ENCODE results near the gene JAG2.

Gene JAG2

GRCh38 chr14:105163040-105163742 lies 5.4 kb downstream of the JAG2 start:
- peak; percentile 46 for DNase-seq

DNA sequence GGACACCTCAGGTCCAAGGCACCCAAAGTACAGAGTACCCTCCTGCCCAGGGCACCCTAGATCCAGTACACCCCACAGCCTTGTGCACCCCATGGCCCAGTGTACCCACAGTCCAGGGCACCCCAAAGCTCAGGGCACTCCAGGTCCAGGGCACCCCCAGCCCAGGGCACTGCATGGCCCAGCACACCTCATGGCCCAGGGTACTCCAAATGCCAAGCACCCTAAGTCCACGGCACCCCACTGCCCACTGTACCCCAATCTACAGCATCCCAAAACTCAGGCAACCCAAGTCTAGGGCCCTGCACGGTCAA lies 6.0 kb downstream of the JAG2 start:
- DNase-seq, result no peak

DNA sequence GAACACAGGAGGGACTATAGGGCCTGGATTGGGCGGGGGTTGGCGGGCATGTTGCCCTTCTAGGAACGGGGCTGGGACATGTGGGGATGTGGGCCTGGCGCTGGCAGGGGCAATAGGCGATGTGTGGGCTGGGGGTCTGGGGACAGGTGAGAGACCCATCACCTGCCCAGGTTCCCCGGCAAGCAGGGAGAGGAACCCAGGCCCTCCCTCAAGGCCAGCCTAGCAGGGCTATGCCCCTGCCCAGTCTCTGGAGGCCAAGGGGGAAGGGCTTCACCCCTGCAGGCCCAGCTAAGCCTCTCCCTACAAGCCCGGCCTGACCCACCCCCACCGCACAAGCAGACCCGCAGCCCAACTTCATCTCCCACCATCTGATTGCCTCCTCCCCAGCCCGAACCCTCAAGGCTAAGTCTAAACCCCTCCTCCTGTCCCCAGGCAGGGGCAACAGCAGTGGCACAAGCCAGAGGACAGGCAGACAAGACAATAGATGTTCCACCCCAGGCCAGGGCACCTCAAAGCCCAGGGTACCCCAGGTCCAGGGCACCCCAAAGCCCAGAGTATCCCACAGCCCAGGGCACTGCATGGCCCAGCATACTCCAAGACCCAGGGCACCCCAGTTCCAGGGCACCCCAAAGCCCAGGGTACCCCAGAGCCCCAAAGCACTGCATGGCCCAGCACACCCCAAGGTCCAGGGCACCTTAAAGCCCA lies 6.5 kb downstream of the JAG2 start:
- DNase-seq, result no peak

- DNase-seq, result peak; percentile 28
These were observed 7.3 kb downstream of the JAG2 start for GRCh38 chr14:105161309-105161708.

GRCh38 chr14:105160776-105161175 lies 7.8 kb downstream of the JAG2 start:
- DNase-seq, result no peak

DNA sequence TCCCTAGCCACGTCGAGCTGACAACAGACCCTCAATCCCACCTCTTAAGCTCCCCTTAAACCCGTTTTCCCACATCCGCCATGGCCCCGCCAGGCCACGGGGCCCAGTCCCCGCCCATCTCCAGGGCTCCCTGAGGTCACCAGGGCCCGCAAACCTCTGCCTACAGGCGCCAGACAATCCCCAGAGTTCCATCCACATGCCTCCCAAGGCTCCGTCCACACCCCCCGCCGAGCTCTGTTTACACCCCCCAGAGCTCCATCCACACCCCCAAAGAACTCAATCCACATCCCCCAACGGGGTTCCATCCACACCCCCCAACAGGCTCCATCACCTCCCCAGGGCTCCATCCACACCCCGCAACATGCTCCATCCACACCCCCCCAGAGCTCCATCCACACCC lies 9.2 kb downstream of the JAG2 start:
- no peak for DNase-seq

GRCh38 chr14:105158794-105159193 lies 9.8 kb downstream of the JAG2 start:
- DNase-seq, result no peak

- DNase-seq, result no peak
These were observed 10.7 kb downstream of the JAG2 start for GRCh38 chr14:105157872-105158271.

DNA sequence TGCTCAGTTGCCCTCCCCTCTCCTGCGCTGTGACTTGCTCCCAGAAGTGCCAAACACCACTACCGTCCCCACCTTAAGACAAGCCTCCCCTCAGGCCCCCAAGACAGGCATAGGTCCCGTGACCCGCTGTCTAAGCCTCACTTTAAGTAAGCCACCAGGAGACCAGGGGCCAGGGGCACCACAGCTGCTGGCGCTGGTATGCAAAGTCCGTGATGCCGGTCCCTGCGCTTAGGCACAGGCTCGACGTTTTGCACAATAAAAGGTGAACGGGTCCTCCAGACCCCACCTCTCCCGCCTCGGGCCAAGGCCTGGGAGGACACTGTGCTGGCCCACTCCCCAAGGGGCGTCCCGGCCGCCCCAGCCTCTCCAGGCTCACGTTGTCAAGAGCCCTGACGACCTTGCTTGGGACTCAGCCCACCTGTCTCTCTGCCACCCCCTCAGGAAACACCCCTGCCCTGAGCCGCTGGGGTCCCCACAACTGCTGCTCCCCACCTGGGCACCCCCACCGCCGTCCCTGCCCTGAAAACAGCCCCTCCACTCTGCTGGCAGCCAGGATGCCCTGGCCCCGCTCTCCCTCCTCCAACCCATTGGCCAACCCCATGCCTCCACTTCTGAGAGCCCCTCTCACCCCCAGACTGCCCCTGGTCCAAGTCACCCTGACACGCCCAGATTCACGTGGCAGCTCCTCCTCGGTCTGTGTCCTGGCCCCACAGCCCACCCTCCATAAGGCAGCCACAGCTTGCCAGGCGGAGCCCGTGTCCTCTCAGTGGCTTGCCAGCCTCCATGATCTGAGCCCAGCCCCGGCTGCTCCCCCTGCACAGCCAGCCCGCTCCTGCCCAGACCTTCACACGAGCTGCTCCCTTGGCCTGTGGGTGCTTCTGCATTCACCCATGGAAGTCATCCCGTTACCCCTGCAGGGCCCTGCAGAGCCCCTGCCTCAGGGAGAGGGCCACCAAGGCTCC lies 11.9 kb downstream of the JAG2 start:
- no peak for DNase-seq

DNA sequence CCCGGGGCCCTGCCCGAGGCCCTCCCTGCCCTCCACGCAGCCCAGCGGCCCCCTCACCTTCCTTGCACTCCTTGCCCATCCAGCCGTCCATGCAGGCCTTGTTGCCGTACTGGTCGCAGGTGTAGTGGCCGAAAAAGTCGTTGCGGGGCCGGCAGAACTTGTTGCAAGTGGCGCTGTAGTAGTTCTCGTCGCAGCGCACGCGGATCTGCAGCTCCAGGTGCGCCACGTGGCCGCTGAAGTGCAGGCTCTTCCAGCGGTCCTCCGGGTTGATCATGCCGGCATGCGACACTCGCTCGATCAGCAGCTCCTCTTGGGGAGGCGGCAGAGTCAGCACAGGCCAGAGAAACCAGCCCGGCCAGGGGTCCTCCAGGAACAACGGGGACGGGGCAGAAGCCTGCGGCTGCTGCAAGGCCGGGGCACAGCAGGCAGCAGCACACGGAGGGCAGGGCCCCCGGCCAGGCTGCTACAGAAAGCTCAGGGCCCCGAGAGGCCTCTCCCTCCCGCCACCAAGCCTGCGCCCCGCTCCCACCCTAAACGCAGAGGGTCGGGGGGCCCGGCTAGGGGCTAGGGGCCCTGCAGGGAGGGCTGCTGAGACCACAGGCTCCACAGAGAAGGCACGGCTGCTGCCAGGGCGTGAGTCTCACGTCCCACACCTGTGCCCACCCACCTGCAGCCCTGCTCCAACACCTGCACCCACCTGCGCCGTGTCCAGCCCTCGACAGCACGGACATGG lies 12.7 kb downstream of the JAG2 start:
- no peak for DNase-seq

DNA sequence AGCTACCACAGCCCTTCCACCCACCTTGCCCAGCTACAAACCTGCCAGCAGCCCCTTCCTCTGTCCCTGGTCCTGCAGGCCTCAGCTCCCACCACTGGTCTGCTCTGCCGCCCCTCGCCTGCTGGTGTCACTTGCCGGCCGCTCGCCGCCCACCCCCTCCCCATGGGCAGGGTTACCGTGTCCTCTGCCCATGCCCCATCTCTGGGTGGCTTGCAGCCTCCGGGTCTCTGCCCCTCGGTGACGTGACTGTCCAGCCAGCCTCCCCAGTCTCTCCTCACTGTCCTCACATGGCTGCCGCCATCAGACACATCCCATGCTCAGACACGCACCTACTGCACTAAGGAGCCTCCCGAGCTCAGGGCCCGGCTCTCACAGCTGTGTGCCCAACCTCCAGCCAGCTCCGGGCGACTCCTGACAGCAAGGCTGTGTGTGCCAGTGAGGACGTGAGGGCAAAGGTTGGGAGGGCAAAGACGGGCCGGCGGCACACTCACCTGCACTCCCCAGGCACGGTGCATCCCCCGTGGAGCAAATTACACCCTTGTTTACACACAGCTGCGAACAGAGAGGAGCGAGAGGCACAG lies 13.4 kb downstream of the JAG2 start:
- DNase-seq, result no peak

- DNase-seq, result no peak
These were observed 14.1 kb downstream of the JAG2 start for GRCh38 chr14:105154476-105154871.

GRCh38 chr14:105153739-105154475 lies 14.7 kb downstream of the JAG2 start:
- DNase-seq, result no peak

DNA sequence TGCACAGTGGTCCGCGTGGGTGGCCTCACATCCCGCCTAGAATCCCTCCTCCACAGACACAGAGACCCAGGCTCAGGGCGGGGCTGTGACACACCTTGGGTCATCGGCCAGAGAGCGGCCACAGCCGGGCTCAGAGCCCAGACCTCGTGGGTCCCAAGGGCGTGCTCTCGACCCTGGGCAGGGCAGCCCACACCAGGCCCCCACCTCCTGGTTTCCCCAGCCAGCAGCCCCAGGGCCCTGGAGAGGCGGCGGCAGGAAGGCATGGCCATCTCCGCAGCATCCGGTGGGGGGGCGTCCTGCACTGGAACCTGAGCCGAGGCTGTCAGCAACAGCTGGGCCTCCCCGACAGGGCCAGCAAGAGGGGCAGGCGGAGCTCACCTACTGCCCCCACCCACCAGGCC lies 15.2 kb downstream of the JAG2 start:
- DNase-seq, result no peak

DNA sequence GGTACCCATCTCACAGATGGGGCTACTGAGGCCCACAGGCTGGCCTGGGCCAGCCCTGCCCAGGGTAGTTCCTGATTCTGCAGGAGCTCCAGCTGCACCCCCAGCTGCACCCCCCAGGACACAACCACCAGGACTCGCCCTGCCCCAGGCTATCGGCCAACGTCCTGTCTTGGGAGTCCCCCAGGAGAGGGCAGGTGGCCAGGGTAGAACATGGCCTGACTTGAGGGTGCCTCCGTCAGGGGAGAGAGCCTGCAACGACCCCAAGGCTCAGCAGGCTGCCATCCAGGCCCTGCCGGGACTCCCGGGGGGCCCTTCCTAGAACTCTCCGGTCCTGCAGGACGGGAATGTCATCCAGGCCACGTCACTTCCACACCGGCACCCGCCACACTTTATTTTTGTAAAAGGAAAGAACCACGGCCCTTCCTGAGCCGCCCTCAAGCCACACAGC lies 15.8 kb downstream of the JAG2 start:
- DNase-seq, result no peak

DNA sequence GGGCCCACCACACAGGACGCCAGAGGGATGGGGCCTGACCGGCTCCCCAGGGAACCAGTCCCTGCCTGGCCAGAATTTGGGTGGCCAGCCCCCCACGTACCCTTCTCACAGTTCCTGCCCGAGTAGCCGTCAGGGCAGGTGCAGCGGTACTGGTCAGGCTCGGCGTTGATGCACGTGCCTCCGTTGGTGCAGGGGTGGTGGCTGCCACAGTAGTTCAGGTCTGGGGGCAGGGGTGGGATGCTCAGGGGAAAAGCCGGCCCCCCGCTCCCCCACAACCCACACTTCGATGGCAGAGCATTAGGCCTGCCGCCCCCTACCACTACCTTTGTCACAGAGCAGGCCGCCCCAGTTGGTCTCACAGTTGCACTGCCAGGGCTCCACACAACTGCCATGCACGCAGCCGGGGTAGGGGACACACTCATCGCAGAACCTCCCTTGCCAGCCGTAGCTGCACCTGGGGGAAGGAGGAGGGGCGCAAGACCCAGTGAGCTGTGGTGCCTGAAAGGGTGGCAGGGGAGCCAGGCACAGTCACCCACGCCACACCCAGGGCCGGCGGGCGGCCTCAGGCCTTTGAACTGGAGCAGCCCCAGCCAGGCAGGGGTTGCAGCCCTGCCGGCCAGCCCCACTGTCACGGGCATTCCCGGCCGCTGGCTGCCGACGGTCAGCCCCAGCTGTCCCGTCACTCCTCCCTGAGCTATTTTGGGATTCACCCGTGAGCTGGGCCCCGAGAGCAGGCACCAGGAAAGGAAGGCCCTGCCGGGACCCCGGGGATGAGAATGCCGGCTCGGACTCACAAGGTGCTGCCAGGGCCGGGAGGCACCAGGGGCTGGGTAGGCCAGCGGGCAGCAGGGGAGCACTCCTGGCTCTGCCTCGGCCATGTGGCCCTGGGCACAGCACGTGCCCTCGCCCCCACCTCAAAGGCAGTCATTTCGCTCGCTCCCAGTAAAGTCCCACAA lies 16.5 kb downstream of the JAG2 start:
- DNase-seq, result no peak

DNA sequence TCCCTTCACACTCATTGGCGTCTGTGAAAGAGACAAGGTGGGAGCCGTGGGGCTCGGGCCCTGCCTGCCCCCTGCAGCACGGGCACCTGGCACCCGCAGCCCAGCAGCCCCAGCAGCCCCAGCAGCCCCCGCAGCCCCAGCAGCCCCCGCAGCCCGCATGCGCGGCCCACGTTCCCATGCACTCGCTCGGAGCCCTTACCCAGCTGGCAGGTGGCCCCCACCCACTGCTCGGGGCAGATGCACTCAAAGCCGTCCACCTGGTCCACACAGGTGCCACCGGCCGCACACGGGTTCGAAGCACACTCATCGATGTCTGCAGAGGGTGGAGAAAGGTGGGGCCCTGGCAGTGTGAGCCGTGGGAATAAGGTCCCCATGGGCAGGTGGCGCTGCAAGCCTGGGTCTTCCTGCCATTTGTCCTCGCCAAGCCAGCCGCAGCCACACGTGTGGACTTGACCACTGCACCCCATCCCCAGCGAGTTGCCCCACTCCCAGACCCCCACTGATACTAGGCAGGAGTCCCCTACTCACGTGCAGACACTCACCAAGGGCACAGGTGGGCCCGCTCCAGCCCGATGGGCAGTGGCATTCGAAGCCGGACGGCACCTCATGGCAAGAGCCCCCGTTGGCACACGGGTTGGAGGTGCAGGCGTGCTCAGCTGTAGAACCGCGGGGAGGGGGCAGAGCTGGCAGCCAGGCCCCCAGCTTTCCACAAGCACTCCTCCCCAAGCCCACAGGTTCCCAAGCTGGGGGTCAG lies 17.3 kb downstream of the JAG2 start:
- DNase-seq, result no peak

DNA sequence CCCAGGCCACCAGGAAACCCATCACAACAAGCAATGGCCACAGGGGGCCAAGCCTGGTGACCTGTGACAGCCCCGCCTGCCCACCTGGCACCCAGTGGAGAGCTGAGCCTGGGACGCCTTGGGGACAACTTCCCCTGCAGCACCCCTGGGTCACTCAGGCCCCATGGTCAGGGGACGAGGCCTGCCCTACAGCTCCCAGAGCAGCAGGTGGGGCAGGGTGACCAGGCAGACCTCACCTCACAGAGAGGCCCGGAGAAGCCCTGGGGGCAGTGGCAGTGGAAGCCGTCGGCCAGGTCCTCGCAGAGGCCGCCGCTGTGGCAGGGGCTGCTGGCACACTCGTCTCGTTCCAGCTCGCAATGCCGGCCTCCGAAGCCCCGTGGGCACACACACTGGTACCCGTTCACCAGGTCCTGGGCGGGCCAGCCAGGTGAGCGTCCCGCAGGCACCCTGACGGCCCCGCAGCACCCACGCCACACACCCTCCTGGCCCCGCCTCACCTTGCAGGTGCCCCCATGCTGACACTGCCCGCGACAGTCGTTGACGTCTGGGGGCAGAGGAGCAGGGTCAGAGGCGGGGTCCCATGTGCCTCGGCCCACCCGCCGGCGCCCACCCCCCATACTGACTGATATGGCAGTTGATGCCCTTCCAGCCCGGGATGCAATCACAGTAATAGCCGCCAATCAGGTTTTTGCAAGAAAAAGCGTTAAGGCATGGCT lies 18.1 kb downstream of the JAG2 start:
- DNase-seq, result no peak

DNA sequence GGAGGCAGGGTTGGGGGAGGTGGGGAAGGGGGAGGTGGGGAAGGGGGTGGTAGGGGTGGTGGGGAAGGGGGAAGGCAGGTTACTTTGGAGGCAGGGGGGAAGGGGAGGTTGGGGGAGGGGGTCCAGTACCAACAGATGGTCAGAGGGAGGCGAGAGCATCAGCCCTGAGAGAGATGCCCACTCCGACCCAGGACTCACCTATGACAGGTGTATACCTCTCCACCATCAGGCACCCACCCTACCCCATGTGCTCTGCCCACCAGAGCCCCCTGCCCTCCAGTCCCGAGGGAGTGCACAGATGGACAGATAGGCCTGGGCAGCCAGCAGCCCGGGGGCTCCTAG lies 18.6 kb downstream of the JAG2 start:
- DNase-seq, result no peak

Measured in NCI-H2029 treated with DMSO at 0.1 percent for 48 hours (cell line).